Loucy (cell line): ENCODE results near the gene BBC3.

ENCODE experiments used
- H2AFZ ChIP-seq: fragments of 200-600 bp; sonication (generic); 2 replicates; pipeline ENCODE4 v1.6.0; 2016; ENCODE audit warnings: antibody characterized with exemption, mild to moderate bottlenecking, low read length, moderate library complexity
- H3F3A ChIP-seq: fragments of 200-600 bp; 2 replicates; pipeline ENCODE4 v1.6.0; 2016; ENCODE audit warnings: antibody characterized with exemption, low read depth, mild to moderate bottlenecking
- H3K27me3 ChIP-seq: fragments of 200-600 bp; sonication (generic); 2 replicates; pipeline ENCODE4 v1.6.1; 2014; ENCODE audit warnings: low read length, mild to moderate bottlenecking; ENCODE audit not compliant: insufficient read depth, poor library complexity, severe bottlenecking
- H3K36me3 ChIP-seq: fragments of 200-600 bp; sonication (generic); 2 replicates; pipeline ENCODE4 v1.6.1; 2016; ENCODE audit warnings: low read length; ENCODE audit not compliant: insufficient read depth
- H3K4me1 ChIP-seq: fragments of 200-600 bp; sonication (generic); 2 replicates; pipeline ENCODE4 v1.5.1; 2014; ENCODE audit warnings: low read length, mild to moderate bottlenecking; ENCODE audit not compliant: insufficient read depth, poor library complexity, severe bottlenecking
- H3K4me2 ChIP-seq: fragments of 200-600 bp; sonication (generic); 2 replicates; pipeline ENCODE4 v1.6.0; 2014; ENCODE audit warnings: antibody characterized with exemption, low read length, low read depth, mild to moderate bottlenecking; ENCODE audit not compliant: poor library complexity, severe bottlenecking
- H3K4me3 ChIP-seq: fragments of 200-600 bp; sonication (generic); 2 replicates; pipeline ENCODE4 v1.5.1; 2014; ENCODE audit warnings: low read length, mild to moderate bottlenecking, mixed read lengths; ENCODE audit not compliant: poor library complexity, severe bottlenecking
- H3K79me2 ChIP-seq: fragments of 200-600 bp; sonication (generic); 2 replicates; pipeline ENCODE4 v1.6.1; 2014; ENCODE audit warnings: low read length; ENCODE audit not compliant: insufficient read depth
- H3K9ac ChIP-seq: fragments of 200-600 bp; sonication (generic); 2 replicates; pipeline ENCODE4 v1.6.0; 2014; ENCODE audit warnings: mild to moderate bottlenecking, low read depth, low read length, moderate library complexity; ENCODE audit not compliant: poor library complexity, severe bottlenecking
- H3K9me2 ChIP-seq: fragments of 200-600 bp; sonication (generic); replicated peaks from 2 replicates; pipeline ENCODE4 v1.6.1; 2016; ENCODE audit warnings: low read depth, low read length, mixed read lengths
- H3K9me3 ChIP-seq: fragments of 200-600 bp; sonication (generic); 2 replicates; pipeline ENCODE4 v1.6.1; 2014; ENCODE audit warnings: mild to moderate bottlenecking, antibody characterized with exemption, low read length, low read depth; ENCODE audit not compliant: insufficient read depth
- H4K20me1 ChIP-seq: fragments of 200-600 bp; sonication (generic); 2 replicates; pipeline ENCODE4 v1.6.0; 2014; ENCODE audit warnings: antibody characterized with exemption, low read length, mild to moderate bottlenecking; ENCODE audit not compliant: insufficient read depth, poor library complexity, severe bottlenecking
- EZH2phosphoT487 ChIP-seq: fragments of 200-600 bp; IDR thresholded peaks from 2 replicates; pipeline ENCODE4 v1.6.1; 2018; ENCODE audit warnings: antibody characterized with exemption, mild to moderate bottlenecking, moderate library complexity, borderline replicate concordance
- TF ChIP-seq, protein P1 (sequence below): fragments of 200-600 bp; sonication (generic); conservative IDR thresholded peaks from 2 replicates; pipeline ENCODE4 v1.5.1; 2014; ENCODE audit warnings: mild to moderate bottlenecking, antibody characterized with exemption, low read length

Gene BBC3

DNA sequence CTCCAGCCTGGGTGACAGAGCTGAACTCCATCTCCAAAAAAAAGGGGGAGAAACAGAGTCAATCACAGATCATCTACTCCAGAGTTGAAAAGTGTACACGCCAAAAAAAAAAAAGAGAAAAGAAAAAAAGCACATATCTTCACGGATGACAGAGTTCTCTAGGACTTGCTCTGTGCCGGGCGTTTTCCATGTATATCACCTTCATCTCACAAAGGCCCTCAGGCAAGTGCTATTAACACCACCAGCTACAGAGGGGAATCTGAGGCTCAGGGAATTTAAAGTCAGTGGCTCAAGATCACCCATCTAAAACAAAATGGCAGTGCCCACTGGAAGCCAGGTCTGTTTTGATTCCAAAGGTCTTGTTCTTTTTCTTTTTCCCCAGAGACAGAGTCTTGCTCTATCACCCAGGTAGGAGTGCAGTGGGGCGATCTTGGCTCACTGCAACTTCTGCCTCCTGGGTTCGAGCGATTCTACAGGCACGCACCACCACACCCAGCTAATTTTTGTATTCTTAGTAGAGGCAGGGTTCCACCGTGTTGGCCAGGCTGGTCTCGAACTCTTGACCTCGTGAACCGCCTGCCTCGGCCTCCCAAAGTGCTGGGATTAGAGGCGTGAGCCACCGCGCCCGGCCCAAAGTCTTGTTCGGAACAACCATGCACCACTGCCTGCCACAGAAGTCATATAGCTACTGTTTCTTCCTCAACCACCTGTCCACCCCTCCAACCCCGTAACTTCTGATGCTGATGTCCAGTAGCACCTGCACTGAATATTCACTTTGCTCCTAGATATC is 58.1 kb downstream of the BBC3 start:
- no peak for TF ChIP-seq EZH2phosphoT487
- TF ChIP-seq, protein P1, sequence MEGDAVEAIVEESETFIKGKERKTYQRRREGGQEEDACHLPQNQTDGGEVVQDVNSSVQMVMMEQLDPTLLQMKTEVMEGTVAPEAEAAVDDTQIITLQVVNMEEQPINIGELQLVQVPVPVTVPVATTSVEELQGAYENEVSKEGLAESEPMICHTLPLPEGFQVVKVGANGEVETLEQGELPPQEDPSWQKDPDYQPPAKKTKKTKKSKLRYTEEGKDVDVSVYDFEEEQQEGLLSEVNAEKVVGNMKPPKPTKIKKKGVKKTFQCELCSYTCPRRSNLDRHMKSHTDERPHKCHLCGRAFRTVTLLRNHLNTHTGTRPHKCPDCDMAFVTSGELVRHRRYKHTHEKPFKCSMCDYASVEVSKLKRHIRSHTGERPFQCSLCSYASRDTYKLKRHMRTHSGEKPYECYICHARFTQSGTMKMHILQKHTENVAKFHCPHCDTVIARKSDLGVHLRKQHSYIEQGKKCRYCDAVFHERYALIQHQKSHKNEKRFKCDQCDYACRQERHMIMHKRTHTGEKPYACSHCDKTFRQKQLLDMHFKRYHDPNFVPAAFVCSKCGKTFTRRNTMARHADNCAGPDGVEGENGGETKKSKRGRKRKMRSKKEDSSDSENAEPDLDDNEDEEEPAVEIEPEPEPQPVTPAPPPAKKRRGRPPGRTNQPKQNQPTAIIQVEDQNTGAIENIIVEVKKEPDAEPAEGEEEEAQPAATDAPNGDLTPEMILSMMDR, result no peak
- Histone ChIP-seq H3K4me1 (peaks cover 18% of the 10 kb centered on the region), H3K4me3 (no peak overlapping the region), H3K27me3 (no peaks in the 10 kb centered on the region), H3K9me3 (no peaks in the 10 kb centered on the region), H3K79me2 (peaks cover 31% of the 10 kb centered on the region), H2AFZ (no peak overlapping the region), H3K9ac (no peak overlapping the region), H3K36me3 (peaks cover 79% of the 10 kb centered on the region; the same call in 1 of the 2 replicates), H4K20me1 (peaks cover 23% of the 10 kb centered on the region), H3K4me2 (no peak overlapping the region), H3K9me2 (no peaks in the 10 kb centered on the region), H3F3A (peaks cover 13% of the 10 kb centered on the region)
